ENCODE measurements around the gene GSPT1.

Gene GSPT1

GRCh38 chr16:11909653-11910545 lies 5.9 kb downstream of the GSPT1 start:
- no peak for DNase-seq

- no peak for DNase-seq
Measured at GRCh38 chr16:11907160-11907970, 8.4 kb downstream of the GSPT1 start.

- no peak for DNase-seq
Measured at GRCh38 chr16:11903906-11904305, 11.8 kb downstream of the GSPT1 start.

GRCh38 chr16:11901091-11901490 lies 14.7 kb downstream of the GSPT1 start:
- no peak for DNase-seq

- DNase-seq: no peak
Measured at GRCh38 chr16:11896486-11897176, 19.1 kb downstream of the GSPT1 start.

GRCh38 chr16:11893571-11893970 lies 22.2 kb downstream of the GSPT1 start:
- no peak for DNase-seq

GRCh38 chr16:11892761-11893160 lies 23.0 kb downstream of the GSPT1 start:
- DNase-seq: no peak

- DNase-seq: no peak
Measured at GRCh38 chr16:11890231-11890965, 25.4 kb downstream of the GSPT1 start.

- DNase-seq: no peak
Measured at GRCh38 chr16:11886881-11887280, 28.9 kb downstream of the GSPT1 start.

- no peak for DNase-seq
Measured at GRCh38 chr16:11884035-11884434, 31.7 kb downstream of the GSPT1 start.

GRCh38 chr16:11880007-11880406 lies 35.7 kb downstream of the GSPT1 start:
- DNase-seq: no peak

- DNase-seq: no peak
Measured at GRCh38 chr16:11877374-11877773, 38.4 kb downstream of the GSPT1 start.

- DNase-seq: no peak
Measured at GRCh38 chr16:11876306-11876705, 39.5 kb downstream of the GSPT1 start.

GRCh38 chr16:11875721-11876120 lies 40.0 kb downstream of the GSPT1 start:
- DNase-seq: no peak

GRCh38 chr16:11871193-11871592 lies 44.6 kb downstream of the GSPT1 start:
- DNase-seq: no peak

- no peak for DNase-seq
Measured at GRCh38 chr16:11870399-11870798, 45.4 kb downstream of the GSPT1 start.

- DNase-seq: no peak
Measured at GRCh38 chr16:11869353-11870228, 46.2 kb downstream of the GSPT1 start.

GRCh38 chr16:11868412-11868980 lies 47.3 kb downstream of the GSPT1 start:
- DNase-seq: no peak

- no peak for DNase-seq
Measured at GRCh38 chr16:11862489-11862888, 53.3 kb downstream of the GSPT1 start.

- no peak for DNase-seq
Measured at GRCh38 chr16:11857161-11857560, 58.6 kb downstream of the GSPT1 start.

- DNase-seq: no peak
Measured at GRCh38 chr16:11852092-11852809, 63.5 kb downstream of the GSPT1 start.

All from NCI-H1436 (cell line).